ENCODE data around the gene CD81.
"Not testable (repeated sequence)": the region's sequence is repeated elsewhere in the genome, so short reads cannot be mapped to it uniquely, and the experiment has no call there.

Gene CD81

DNA sequence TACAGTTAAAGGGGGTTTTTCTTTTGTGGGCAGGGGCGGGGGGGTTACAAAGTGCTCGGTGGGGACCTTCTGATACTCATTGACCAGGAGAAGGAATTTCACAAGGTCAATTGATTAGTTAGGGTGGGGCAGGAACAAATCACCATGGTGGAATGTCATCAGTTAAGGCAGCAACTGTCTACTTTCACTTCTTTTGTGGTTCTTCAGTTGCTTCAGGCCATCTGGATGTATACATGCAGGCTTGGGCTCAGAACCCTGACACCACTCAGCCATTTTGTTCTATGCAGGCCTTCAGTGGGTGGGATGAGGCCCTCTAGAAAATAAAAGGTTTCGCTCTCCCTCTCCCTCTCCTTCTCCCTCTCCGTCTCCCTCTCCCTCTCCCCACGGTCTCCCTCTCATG is 45.7 kb upstream of the CD81 start:
- Histone ChIP-seq H3K9me3 (no peaks in the 10 kb centered on the region), H3K27ac (no peak overlapping the region), H3K4me3 (no peak overlapping the region), H3K4me1 (no peaks in the 10 kb centered on the region), H3K36me3 (no peaks in the 10 kb centered on the region), H3K27me3 (no peaks in the 10 kb centered on the region)
- DNase-seq, result no peak
- intact Hi-C loops (cut with DNase I; ENCODE audit: low total_unique reads), result no loop called here
- TF ChIP-seq CTCF (IDR thresholded peaks at IDR 0.05), result no peak

- intact Hi-C loops (cut with DNase I; ENCODE audit: low total_unique reads); H3K4me1 ChIP-seq: not testable (repeated sequence)
- DNase-seq, result peak in 1 of 2 donors; percentile 12
Measured at GRCh38 chr11:2332569-2332968, 44.5 kb upstream of the CD81 start.

DNA sequence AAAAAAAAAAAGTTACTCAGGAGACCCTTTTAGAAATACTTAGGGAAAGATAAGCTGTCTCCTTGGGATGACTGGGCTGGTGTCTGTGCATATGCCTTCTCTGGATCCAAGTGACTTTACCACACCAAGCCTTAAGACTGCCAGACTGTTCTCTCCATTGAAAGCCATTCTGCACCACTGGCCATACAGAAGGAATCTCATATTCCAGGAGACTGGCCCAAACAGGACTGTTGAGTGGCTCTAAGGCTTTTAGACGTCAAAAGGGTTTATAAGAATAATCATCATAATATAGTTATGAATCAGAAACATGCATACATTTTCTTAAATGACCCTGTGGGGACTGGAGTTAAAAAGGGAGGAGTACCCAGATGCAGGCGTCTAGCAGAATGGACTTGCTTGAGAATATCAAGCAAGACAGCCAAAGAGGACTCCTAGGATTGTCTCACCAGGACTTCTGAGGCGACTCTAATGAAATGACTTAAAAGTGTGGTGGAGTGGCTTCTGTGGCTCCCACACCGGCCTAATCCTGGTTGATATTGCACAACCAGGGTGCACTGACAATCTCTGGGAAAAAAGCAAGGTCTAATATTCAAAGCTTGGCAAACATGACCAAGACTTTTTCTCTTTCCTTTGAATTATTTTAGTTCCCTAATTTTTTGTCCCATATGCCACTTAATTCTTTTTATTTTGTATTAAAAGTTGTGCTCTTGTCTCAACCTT is 43.5 kb upstream of the CD81 start:
- H3K27ac ChIP-seq; intact Hi-C loops (cut with DNase I; ENCODE audit: low total_unique reads); DNase-seq; H3K36me3 ChIP-seq; H3K4me1 ChIP-seq; H3K9me3 ChIP-seq; H3K27me3 ChIP-seq; H3K4me3 ChIP-seq: not testable (repeated sequence)

More at GRCh38 chr11:2332569-2332968, 44.5 kb upstream of the CD81 start:
- H3K4me3 ChIP-seq, H3K27ac ChIP-seq, H3K36me3 ChIP-seq, H3K27me3 ChIP-seq, H3K9me3 ChIP-seq: not testable (repeated sequence)

DNA sequence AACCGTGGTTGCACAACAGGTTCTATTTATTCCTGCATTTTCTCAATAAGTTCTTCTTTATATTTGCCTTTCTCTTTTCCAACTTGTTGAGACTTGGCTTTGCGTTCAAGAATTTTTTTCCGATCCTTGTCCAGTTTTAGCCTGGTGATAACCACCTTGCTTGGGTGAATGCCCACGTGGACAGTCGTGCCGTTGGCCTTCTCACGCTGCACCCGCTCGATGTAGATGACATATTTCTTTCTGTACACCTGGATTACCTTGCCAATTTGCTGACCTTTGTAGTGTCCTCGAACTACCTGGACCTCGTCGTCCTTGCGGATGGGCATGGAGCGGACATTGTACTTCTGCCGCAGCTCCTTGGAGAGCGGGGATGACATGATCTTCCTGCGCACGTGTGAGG is 41.8 kb upstream of the CD81 start:
- intact Hi-C loops (cut with DNase I; ENCODE audit: low total_unique reads), result not testable (repeated sequence)
- peak in 1 of 2 donors; percentile 27 for DNase-seq

DNA sequence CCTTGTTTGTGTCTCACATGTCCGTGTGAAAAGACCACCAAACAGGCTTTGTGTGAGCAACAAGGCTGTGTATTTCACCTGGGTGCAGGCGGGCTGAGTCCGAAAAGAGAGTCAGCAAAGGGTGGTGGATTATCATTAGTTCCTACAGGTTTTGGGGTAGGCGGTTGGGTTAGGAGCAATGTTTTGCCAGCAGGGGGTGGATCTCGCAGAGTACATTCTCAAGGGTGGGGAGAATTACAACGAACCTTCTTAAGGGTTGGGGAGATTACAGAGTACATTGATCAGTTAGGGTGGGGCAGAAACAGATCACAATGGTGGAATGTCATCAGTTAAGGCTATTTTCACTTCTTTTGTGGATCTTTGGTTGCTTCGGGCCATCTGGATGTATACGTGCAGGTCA is 38.4 kb upstream of the CD81 start:
- intact Hi-C loops (cut with DNase I; ENCODE audit: low total_unique reads); H3K9me3 ChIP-seq; H3K27me3 ChIP-seq; H3K27ac ChIP-seq; H3K4me1 ChIP-seq; H3K36me3 ChIP-seq; H3K4me3 ChIP-seq: not testable (repeated sequence)
- DNase-seq, result peak in 1 of 2 donors; percentile 16

More for the DNA sequence above, 41.8 kb upstream of the CD81 start:
- not testable (repeated sequence) for H3K4me3 ChIP-seq, H3K27me3 ChIP-seq, H3K9me3 ChIP-seq, H3K36me3 ChIP-seq, H3K4me1 ChIP-seq, H3K27ac ChIP-seq

DNA sequence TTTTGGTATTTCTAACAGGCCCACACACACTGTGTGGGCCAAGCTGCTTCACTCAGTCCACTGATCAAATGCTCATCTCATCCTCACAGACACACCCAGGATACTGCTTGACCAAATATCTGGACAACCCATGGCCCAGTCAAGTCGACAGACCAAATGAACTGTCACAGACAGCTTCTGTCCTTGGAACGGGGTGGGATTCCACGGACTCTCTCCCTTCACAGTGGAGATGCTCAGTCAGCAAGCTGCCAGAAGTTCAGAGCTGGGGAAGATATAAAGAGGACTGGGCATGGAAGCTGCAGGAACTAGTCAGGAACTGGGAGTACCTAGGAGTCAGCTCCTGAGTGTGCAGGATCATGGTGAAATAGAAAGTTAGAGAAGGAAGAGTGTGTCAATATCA is 34.6 kb upstream of the CD81 start:
- H3K27me3 ChIP-seq, result no peaks in the 10 kb centered on the region
- H3K4me1 ChIP-seq, result no peaks in the 10 kb centered on the region
- DNase-seq, result no peak
- no peak for TF ChIP-seq CTCF (IDR thresholded peaks at IDR 0.05)
- no peaks in the 10 kb centered on the region for H3K9me3 ChIP-seq
- no peak overlapping the region for H3K4me3 ChIP-seq
- intact Hi-C loops (cut with DNase I; ENCODE audit: low total_unique reads), result no loop called here
- no peaks in the 10 kb centered on the region for H3K36me3 ChIP-seq
- H3K27ac ChIP-seq, result no peak overlapping the region

DNA sequence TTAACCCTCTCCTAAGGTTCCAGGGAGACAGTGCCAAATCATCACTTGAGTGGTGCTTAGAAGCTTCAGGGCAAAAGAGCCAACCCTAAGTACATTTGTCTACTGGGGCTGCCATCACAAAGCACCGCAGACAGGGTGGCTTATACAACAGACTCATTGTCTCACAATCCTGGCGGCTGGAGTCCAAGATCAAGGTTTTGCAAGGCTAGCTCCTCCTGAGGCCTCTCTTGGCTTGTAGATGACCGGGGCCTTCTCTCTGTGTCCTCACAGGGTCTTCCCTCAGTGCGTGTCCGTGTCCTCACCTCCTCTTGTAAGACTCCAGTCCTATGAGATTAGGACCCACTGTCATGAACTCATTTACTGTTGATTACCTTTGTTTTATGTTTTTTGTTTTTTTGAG is 34.1 kb upstream of the CD81 start:
- no peak for TF ChIP-seq CTCF (IDR thresholded peaks at IDR 0.05)
- Histone ChIP-seq H3K36me3 (no peaks in the 10 kb centered on the region), H3K27me3 (no peaks in the 10 kb centered on the region), H3K4me1 (no peaks in the 10 kb centered on the region), H3K4me3 (no peak overlapping the region), H3K9me3 (no peaks in the 10 kb centered on the region), H3K27ac (no peak overlapping the region)
- peak in 1 of 2 donors; percentile 35 for DNase-seq
- intact Hi-C loops (cut with DNase I; ENCODE audit: low total_unique reads), result no loop called here

DNA sequence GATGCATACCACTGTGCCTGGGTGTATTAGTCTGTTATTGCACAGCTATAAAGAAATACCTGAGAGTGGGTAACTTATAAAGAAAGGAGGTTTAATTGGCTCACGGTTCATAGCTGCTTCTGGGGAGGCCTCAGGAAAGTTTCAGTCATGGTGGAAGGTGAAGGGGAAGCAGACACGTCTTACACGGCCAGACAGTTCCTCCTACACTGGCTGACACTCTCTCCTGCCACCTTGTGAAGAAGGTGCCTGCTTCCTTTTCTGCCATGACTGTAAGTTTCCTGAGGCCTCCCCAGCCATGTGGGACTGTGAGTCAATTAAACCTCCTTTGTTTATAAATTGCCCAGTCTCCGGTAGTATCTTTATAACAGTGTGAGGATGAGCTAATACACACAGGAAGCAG is 33.6 kb upstream of the CD81 start:
- intact Hi-C loops (cut with DNase I; ENCODE audit: low total_unique reads), result no loop called here
- Histone ChIP-seq H3K27ac (no peak overlapping the region), H3K9me3 (no peaks in the 10 kb centered on the region), H3K4me1 (no peaks in the 10 kb centered on the region), H3K36me3 (no peaks in the 10 kb centered on the region), H3K27me3 (no peaks in the 10 kb centered on the region), H3K4me3 (no peak overlapping the region)
- TF ChIP-seq CTCF (IDR thresholded peaks at IDR 0.05), result no peak
- DNase-seq, result no peak
